DMS153 treated with DMSO at 0.1 percent for 48 hours (cell line): ENCODE data around the gene BRPF1.
A peak's percentile ranks its signal among the peaks of the same experiment; 100 is the strongest.

Source experiments
- DNase-seq: peaks from one replicate; lab custom pipeline; 2025; ENCODE audit not compliant: unreplicated experiment; lab: John Stamatoyannopoulos, UW

BRPF1 gene

GRCh38 chr3:9786209-9786739 lies 54.7 kb downstream of the BRPF1 start:
- DNase-seq, result no peak

GRCh38 chr3:9786825-9787669 lies 55.5 kb downstream of the BRPF1 start:
- DNase-seq, result no peak

- DNase-seq, result no peak
Measured at GRCh38 chr3:9787714-9788113, 56.2 kb downstream of the BRPF1 start.

- DNase-seq, result no peak
Measured at GRCh38 chr3:9791127-9791526, 59.6 kb downstream of the BRPF1 start.

GRCh38 chr3:9791790-9792404 lies 60.4 kb downstream of the BRPF1 start:
- DNase-seq, result no peak

DNA sequence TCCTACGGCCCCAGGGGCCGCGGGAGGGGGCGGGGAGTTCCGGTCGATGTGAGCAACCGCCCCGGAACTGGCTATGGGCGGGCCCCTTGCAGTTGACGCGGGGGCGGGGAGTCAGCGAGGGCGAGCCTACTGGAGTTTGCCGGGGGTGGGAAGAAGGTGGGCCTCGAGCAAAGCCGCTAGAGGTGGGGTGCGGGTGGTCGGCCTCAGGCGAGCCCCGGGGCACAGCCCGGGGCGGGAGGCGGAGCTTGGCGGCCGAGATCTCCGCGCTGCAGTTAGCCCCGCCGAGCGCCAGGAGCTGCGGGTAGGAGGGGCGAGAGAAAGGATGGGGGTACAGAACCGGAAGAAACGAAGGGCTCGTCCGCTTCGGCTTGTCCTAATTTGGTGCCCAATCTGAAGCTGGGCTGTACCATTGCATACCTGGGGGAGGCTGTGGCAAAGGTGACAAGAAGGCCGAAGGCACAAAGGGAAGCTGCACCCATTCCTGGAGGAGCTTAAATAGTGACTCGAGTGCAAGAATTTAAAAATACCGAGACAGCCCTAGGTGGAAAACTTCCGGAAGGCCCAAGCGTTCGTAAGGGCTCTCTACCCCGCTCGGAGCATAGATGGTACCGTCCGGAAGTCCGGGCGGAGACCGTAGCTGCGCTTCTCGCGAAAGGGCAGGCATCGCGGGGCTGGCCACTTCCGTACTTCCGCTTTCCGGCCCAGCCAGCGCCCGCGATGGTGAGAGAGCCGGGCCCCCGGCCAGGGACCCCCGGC lies 61.0 kb downstream of the BRPF1 start, which contains the start of the genes ARPC4 and TADA3:
Gene ARPC4 (plus strand): TSS at position 678 of the 756 bp plus-strand sequence. CDS start 40 bp downstream, at position 718.
Gene TADA3 (minus strand): TSS at position 69 of the 756 bp plus-strand sequence. CDS start 1,007 bp downstream, outside the sequence.
- peak; percentile 78 for DNase-seq

DNA sequence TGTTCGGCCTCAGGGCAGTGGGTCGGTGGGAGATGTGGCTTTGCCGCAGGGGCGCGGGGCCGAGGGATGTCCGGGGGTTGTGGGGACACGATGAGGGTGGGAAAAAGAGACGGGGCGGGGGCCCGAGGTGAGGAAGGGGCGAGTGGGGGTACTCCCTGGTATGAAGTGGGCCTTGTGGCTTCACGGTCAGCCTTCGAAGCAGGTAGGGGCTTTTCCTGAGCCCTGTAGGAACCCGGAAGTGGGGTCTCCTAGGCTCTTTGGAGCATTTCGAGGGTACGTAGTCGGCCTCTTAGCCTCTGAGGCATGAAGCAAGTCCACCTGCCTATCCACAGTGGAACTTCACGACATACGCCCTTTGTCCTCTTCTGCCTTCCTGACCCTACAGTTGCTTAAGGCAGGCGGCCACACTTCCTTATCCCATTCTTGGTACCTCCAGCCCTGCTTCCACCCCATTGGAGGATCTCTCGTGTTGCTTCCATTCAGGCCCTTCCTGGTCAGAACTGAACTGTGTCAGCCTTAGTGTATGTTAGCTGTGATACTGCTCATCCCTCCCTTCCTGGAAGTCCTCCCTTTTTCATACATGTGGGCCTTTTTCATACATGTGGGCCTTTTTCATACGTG lies 61.7 kb downstream of the BRPF1 start:
- DNase-seq, result no peak

DNA sequence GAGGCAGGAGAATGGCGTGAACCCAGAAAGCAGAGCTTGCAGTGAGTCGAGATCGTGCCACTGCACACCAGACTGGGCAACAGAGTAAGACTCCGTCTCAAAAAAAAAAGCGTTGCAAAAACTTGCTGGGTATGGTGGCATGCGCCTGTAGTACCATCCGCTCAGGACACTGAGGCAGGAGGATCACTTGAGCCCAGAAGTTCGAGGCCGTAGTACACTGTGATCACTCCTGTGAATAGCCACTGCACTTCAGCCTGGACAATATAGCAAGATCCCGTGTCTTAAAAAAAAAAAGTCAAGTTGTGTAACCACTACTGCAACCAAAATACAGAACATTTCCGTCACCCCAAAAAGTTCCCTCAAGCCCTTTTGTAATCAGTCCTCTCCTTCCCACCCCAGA lies 62.9 kb downstream of the BRPF1 start:
- DNase-seq, result no peak

DNA sequence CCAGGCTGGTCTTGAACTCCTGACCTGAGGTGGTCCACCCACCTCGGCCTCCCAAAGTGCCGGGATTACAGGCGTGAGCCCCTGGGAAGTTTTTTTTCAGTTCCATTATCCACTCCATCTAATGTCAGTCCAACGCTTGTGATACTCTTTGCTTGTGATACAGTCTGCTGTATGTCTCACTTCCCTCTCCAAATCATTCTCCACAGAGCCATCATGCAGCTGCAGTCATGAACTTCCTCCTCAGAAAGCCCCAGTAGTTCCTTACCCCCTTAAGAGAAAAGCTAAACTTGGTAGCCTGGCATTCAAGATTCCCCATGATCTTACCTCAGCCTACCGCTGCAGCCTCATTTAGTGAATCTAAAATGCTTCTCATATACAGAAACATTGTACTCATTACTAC lies 63.7 kb downstream of the BRPF1 start:
- DNase-seq, result no peak

GRCh38 chr3:9797196-9797945 lies 65.8 kb downstream of the BRPF1 start:
- DNase-seq, result no peak
